PC-3 (cell line): ENCODE results near the gene TDRD12. TPM values are rescaled to one million over a fixed set of nuclear protein-coding genes. Genes with fewer than 3 reads are reported as not detected.

ENCODE experiments used
- ATAC-seq: fragments of 200-7000 bp; cut with Tn5 transposase; 2 replicates; pipeline ENCODE4 v1.9.1; 2020; ENCODE audit warnings: mild to moderate bottlenecking, moderate library complexity
- BruUV-seq: library from RNA; stranded (reverse); fragments of 400-500 nt; replicated peaks from 2 replicates; lab custom pipeline; 2021; lab: Mats Ljungman, UMichigan
- CTCF ChIA-PET: fragments of 300-600 bp; sonication (Branson Sonifier 250); formaldehyde crosslinking; loops from one replicate; lab custom pipeline; 2022; ENCODE audit warnings: antibody characterized with exemption; lab: Charles Lee
- POLR2A ChIA-PET: fragments of 300-600 bp; sonication (Branson Sonifier 250); formaldehyde crosslinking; loops from one replicate; lab custom pipeline; 2022; ENCODE audit warnings: antibody characterized with exemption; ENCODE audit not compliant: unreplicated experiment; lab: Charles Lee
- DNase-seq: peaks from one replicate; pipeline ENCODE4 v3.0.0-alpha.2; 2015
- H2AFZ ChIP-seq: fragments of 300-600 bp; sonication (generic); 2 replicates; pipeline ENCODE4 v1.6.0; 2016; ENCODE audit warnings: antibody characterized with exemption, low read length
- H3F3A ChIP-seq: fragments of 300-600 bp; sonication (generic); one replicate; pipeline ENCODE4 v1.6.0; 2017; ENCODE audit warnings: antibody characterized with exemption, low read length, control low read depth, mild to moderate bottlenecking; ENCODE audit not compliant: unreplicated experiment
- H3K27ac ChIP-seq: fragments of 300-600 bp; sonication (generic); 2 replicates; pipeline ENCODE4 v1.5.1; 2016; ENCODE audit warnings: mild to moderate bottlenecking, low read length
- H3K27me3 ChIP-seq: fragments of 300-600 bp; sonication (generic); 2 replicates; pipeline ENCODE4 v1.6.1; 2016; ENCODE audit warnings: low read length, mixed read lengths
- H3K36me3 ChIP-seq: fragments of 300-600 bp; sonication (generic); 2 replicates; pipeline ENCODE4 v1.6.1; 2016; ENCODE audit warnings: low read depth, mixed run types, low read length, mixed read lengths
- H3K4me1 ChIP-seq: fragments of 300-600 bp; sonication (generic); 2 replicates; pipeline ENCODE4 v1.5.1; 2016; ENCODE audit warnings: low read length; ENCODE audit not compliant: insufficient read depth
- H3K4me2 ChIP-seq: fragments of 300-600 bp; sonication (generic); 2 replicates; pipeline ENCODE4 v1.6.0; 2016; ENCODE audit warnings: low read length
- H3K4me3 ChIP-seq: fragments of 300-600 bp; sonication (generic); 2 replicates; pipeline ENCODE4 v1.5.1; 2016; ENCODE audit warnings: mild to moderate bottlenecking, low read length, mixed read lengths
- H3K79me2 ChIP-seq: fragments of 300-600 bp; sonication (generic); 2 replicates; pipeline ENCODE4 v1.6.1; 2017; ENCODE audit warnings: low read length, mixed read lengths
- H3K9ac ChIP-seq: fragments of 300-600 bp; sonication (generic); 2 replicates; pipeline ENCODE4 v1.6.0; 2016; ENCODE audit warnings: mild to moderate bottlenecking, low read length
- H3K9me2 ChIP-seq: fragments of 300-600 bp; sonication (generic); replicated peaks from 2 replicates; pipeline ENCODE4 v1.6.1; 2016; ENCODE audit warnings: mixed run types, low read length, mixed read lengths
- H3K9me3 ChIP-seq: fragments of 300-600 bp; sonication (generic); 2 replicates; pipeline ENCODE4 v1.6.1; 2016; ENCODE audit warnings: low read length, mixed read lengths
- H4K20me1 ChIP-seq: fragments of 300-600 bp; sonication (generic); 2 replicates; pipeline ENCODE4 v1.6.1; 2016; ENCODE audit warnings: low read length, mixed read lengths
- EZH2 ChIP-seq: fragments of 300-600 bp; sonication (generic); IDR thresholded peaks from one replicate; pipeline ENCODE4 v1.6.1; 2017; ENCODE audit warnings: antibody characterized with exemption, mild to moderate bottlenecking, low read length; ENCODE audit not compliant: unreplicated experiment
- EZH2phosphoT487 ChIP-seq: fragments of 300-600 bp; sonication (generic); IDR thresholded peaks from 2 replicates; pipeline ENCODE4 v1.6.1; 2018; ENCODE audit warnings: mild to moderate bottlenecking, antibody characterized with exemption, low read length, borderline replicate concordance
- intact Hi-C: fragments of 100-400 bp; cut with micrococcal nuclease; formaldehyde crosslinking; loops from 2 replicates; pipeline ENCODE4 v1.9.0; 2023
- total RNA-seq: library from RNA; depleted of rRNA; stranded (reverse); fragments of >200 nt; gene quantifications from 2 replicates; pipeline ENCODE4 v1.2.3, GENCODE V29; 2014
- TF ChIP-seq, protein P1 (sequence below): fragments of 300-600 bp; sonication (generic); conservative IDR thresholded peaks from 2 replicates; pipeline ENCODE4 v1.5.1; 2017; ENCODE audit warnings: antibody characterized with exemption, low read depth, mild to moderate bottlenecking, low read length

Gene TDRD12
- total RNA-seq, 1 experiment from 2014 or later = not detected

GRCh38 chr19:32720936-32721250, 1.3 kb downstream of the TDRD12 start:
- no TSS peak for BruUV-seq
- no peak overlapping the region for H3K4me2 ChIP-seq
- CTCF ChIA-PET = no interaction called here
- H3K27ac ChIP-seq = no peak overlapping the region
- H3K4me3 ChIP-seq = no peak overlapping the region
- no peaks in the 10 kb centered on the region for H4K20me1 ChIP-seq
- H2AFZ ChIP-seq = no peak overlapping the region
- no peaks in the 10 kb centered on the region for H3K9me2 ChIP-seq
- no peaks in the 10 kb centered on the region for H3K9me3 ChIP-seq
- no peaks in the 10 kb centered on the region for H3K79me2 ChIP-seq
- ATAC-seq (no peak), DNase-seq (no peak)
- intact Hi-C loops = no loop called here
- TF ChIP-seq, protein P1, sequence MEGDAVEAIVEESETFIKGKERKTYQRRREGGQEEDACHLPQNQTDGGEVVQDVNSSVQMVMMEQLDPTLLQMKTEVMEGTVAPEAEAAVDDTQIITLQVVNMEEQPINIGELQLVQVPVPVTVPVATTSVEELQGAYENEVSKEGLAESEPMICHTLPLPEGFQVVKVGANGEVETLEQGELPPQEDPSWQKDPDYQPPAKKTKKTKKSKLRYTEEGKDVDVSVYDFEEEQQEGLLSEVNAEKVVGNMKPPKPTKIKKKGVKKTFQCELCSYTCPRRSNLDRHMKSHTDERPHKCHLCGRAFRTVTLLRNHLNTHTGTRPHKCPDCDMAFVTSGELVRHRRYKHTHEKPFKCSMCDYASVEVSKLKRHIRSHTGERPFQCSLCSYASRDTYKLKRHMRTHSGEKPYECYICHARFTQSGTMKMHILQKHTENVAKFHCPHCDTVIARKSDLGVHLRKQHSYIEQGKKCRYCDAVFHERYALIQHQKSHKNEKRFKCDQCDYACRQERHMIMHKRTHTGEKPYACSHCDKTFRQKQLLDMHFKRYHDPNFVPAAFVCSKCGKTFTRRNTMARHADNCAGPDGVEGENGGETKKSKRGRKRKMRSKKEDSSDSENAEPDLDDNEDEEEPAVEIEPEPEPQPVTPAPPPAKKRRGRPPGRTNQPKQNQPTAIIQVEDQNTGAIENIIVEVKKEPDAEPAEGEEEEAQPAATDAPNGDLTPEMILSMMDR = no peak
- TF ChIP-seq EZH2phosphoT487 (no peak), EZH2 (no peak)
- no peaks in the 10 kb centered on the region for H3K27me3 ChIP-seq
- H3K9ac ChIP-seq = no peak overlapping the region
- H3K36me3 ChIP-seq = no peaks in the 10 kb centered on the region
- POLR2A ChIA-PET = no interaction called here
- H3K4me1 ChIP-seq = no peaks in the 10 kb centered on the region
- no peaks in the 10 kb centered on the region for H3F3A ChIP-seq

GRCh38 chr19:32735936-32736335, 16.4 kb downstream of the TDRD12 start:
- H3K9me3 ChIP-seq = no peaks in the 10 kb centered on the region
- CTCF ChIA-PET = no interaction called here
- no peak for ATAC-seq

GRCh38 chr19:32743021-32743420, 23.5 kb downstream of the TDRD12 start:
- Histone ChIP-seq H3K4me3 (no peak overlapping the region), H3K9me2 (no peaks in the 10 kb centered on the region), H2AFZ (no peak overlapping the region), H3K9me3 (no peaks in the 10 kb centered on the region), H3K4me2 (no peak overlapping the region), H3K9ac (no peak overlapping the region), H3K4me1 (no peaks in the 10 kb centered on the region), H3K36me3 (no peaks in the 10 kb centered on the region), H3K27ac (no peak overlapping the region), H3K79me2 (no peaks in the 10 kb centered on the region), H4K20me1 (no peaks in the 10 kb centered on the region), H3K27me3 (no peaks in the 10 kb centered on the region), H3F3A (no peaks in the 10 kb centered on the region)
- ATAC-seq (no peak), DNase-seq (no peak)
- ChIA-PET POLR2A (no interaction called here), CTCF (no interaction called here)
- intact Hi-C loops = no loop called here
- TF ChIP-seq, protein P1 = no peak
- TF ChIP-seq EZH2 = no peak
- no peak for TF ChIP-seq EZH2phosphoT487
- no TSS peak for BruUV-seq

More at GRCh38 chr19:32735936-32736335, 16.4 kb downstream of the TDRD12 start:
- no peaks in the 10 kb centered on the region for H3K36me3 ChIP-seq
- no peak overlapping the region for H3K27ac ChIP-seq
- POLR2A ChIA-PET = no interaction called here
- no peaks in the 10 kb centered on the region for H3K9me2 ChIP-seq
- no peak overlapping the region for H3K4me2 ChIP-seq
- intact Hi-C loops = no loop called here
- BruUV-seq = no TSS peak
- no peaks in the 10 kb centered on the region for H3K79me2 ChIP-seq
- no peaks in the 10 kb centered on the region for H3K27me3 ChIP-seq
- no peak for DNase-seq
- no peaks in the 10 kb centered on the region for H3F3A ChIP-seq
- TF ChIP-seq, protein P1 = no peak
- no peak overlapping the region for H3K9ac ChIP-seq
- H3K4me1 ChIP-seq = no peaks in the 10 kb centered on the region
- H2AFZ ChIP-seq = no peak overlapping the region
- no peaks in the 10 kb centered on the region for H4K20me1 ChIP-seq
- H3K4me3 ChIP-seq = no peak overlapping the region
